Fibroblast of lung (primary cell): ENCODE measurements around the gene AFAP1L2. TPM values are rescaled to one million over a fixed set of nuclear protein-coding genes. Genes with fewer than 3 reads are reported as not detected.

Source experiments
- DNase-seq, 2 donors: peaks; one replicate each; pipeline versions ENCODE4 v3.0.0 to v3.0.0-alpha.2; 2010; ENCODE audit warnings: low read depth in 2 of 2
- H2AFZ ChIP-seq: 2 replicates; pipeline ENCODE4 v1.5.1; 2012; ENCODE audit warnings: low read length, control low read depth, inconsistent platforms
- H3K27ac ChIP-seq: 2 replicates; pipeline ENCODE4 v1.5.1; 2011; ENCODE audit warnings: low read length, control low read depth; ENCODE audit not compliant: insufficient read depth
- H3K27me3 ChIP-seq: 2 replicates; pipeline ENCODE4 v1.5.1; 2011; ENCODE audit warnings: mild to moderate bottlenecking, low read length; ENCODE audit not compliant: control insufficient read depth, insufficient read depth
- H3K36me3 ChIP-seq: 2 replicates; pipeline ENCODE4 v1.5.1; 2011; ENCODE audit warnings: low read length; ENCODE audit not compliant: control insufficient read depth, insufficient read depth
- H3K4me1 ChIP-seq: 2 replicates; pipeline ENCODE4 v1.5.1; 2011; ENCODE audit warnings: low read length; ENCODE audit not compliant: control insufficient read depth, insufficient read depth; ENCODE audit errors: extremely low read depth
- H3K4me2 ChIP-seq: 2 replicates; pipeline ENCODE4 v1.5.1; 2011; ENCODE audit warnings: low read length, control low read depth; ENCODE audit not compliant: insufficient read depth; ENCODE audit errors: extremely low read depth
- H3K4me3 ChIP-seq, 4 experiments: fragments of 200-600 bp in 1 of 4; sonication (generic) in 1 of 4; replicated peaks in 1 of 4; 2 replicates each; pipeline ENCODE4 v1.5.1; 2011 to 2016; ENCODE audit warnings: low read length in 4 of 4, low read depth in 3 of 4, mild to moderate bottlenecking in 3 of 4, control low read depth in 2 of 4, inconsistent platforms in 1 of 4, mixed read lengths in 1 of 4; ENCODE audit not compliant: insufficient read depth in 1 of 4; ENCODE audit errors: control extremely low read depth in 1 of 4
- H3K79me2 ChIP-seq: 2 replicates; pipeline ENCODE4 v1.5.1; 2012; ENCODE audit warnings: mild to moderate bottlenecking, low read length, inconsistent platforms; ENCODE audit not compliant: control insufficient read depth, insufficient read depth
- H3K9ac ChIP-seq: 2 replicates; pipeline ENCODE4 v1.5.1; 2011; ENCODE audit warnings: mild to moderate bottlenecking, low read length, control low read depth; ENCODE audit not compliant: insufficient read depth
- H3K9me3 ChIP-seq: 2 replicates; pipeline ENCODE4 v1.5.1; 2012; ENCODE audit warnings: low read depth, low read length; ENCODE audit not compliant: control insufficient read depth, insufficient read depth
- H4K20me1 ChIP-seq: 2 replicates; pipeline ENCODE4 v1.5.1; 2011; ENCODE audit warnings: low read length; ENCODE audit not compliant: control insufficient read depth, insufficient read depth; ENCODE audit errors: extremely low read depth
- EZH2 ChIP-seq: IDR thresholded peaks from 2 replicates; pipeline ENCODE4 v1.5.1; 2012; ENCODE audit warnings: low read length, control low read depth, mild to moderate bottlenecking; ENCODE audit errors: missing control alignments
- polyA plus RNA-seq, 2 donors: library from polyadenylated mRNA; depleted of rRNA in 1 of 2; stranded (reverse) in 1 of 2; unstranded in 1 of 2; fragments of >200 nt; gene quantifications; 2 replicates each; pipeline ENCODE4 v1.2.1, GENCODE V29; 2011 to 2012; ENCODE audit warnings: missing spikeins in 1 of 2
- total RNA-seq: library from RNA; depleted of rRNA; stranded (reverse); fragments of >200 nt; gene quantifications from 2 replicates; pipeline ENCODE4 v1.2.1, GENCODE V29; 2014
- TF ChIP-seq, protein P1 (sequence below), 2 donors: IDR thresholded peaks in 1 of 2; conservative IDR thresholded peaks in 1 of 2; 1 replicate in 1 of 2; 2 replicates in 1 of 2; pipeline ENCODE4 v1.5.1; 2011 to 2012; ENCODE audit warnings: low read length in 2 of 2, control low read depth in 1 of 2, inconsistent platforms in 1 of 2, low read depth in 1 of 2, mild to moderate bottlenecking in 1 of 2

The AFAP1L2 gene
- total and polyA plus RNA-seq, 2 donors (not counting 1 experiment from before 2014, with no cell fraction given) = 0.17 to 9.6 TPM

DNA sequence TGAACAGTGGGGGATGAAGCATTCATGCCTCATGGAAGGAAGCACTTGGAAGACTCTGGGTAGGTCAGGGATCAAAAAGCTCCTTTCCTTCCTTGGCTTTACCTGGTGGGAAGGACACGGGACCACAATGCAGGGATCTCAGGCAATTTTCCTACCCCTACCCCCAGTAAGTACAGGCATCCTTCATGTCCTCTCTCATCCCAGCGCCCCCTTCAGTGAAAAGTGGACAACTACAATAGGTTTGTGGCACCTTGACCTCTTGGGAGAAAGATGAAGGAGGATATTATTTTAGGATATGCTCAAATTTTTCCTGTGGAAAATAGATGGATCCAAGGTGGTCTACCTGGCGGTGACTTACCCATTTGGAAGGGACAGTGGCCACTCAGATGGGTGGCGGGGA lies 16.5 kb downstream of the AFAP1L2 start:
- TF ChIP-seq, protein P1, sequence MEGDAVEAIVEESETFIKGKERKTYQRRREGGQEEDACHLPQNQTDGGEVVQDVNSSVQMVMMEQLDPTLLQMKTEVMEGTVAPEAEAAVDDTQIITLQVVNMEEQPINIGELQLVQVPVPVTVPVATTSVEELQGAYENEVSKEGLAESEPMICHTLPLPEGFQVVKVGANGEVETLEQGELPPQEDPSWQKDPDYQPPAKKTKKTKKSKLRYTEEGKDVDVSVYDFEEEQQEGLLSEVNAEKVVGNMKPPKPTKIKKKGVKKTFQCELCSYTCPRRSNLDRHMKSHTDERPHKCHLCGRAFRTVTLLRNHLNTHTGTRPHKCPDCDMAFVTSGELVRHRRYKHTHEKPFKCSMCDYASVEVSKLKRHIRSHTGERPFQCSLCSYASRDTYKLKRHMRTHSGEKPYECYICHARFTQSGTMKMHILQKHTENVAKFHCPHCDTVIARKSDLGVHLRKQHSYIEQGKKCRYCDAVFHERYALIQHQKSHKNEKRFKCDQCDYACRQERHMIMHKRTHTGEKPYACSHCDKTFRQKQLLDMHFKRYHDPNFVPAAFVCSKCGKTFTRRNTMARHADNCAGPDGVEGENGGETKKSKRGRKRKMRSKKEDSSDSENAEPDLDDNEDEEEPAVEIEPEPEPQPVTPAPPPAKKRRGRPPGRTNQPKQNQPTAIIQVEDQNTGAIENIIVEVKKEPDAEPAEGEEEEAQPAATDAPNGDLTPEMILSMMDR (conservative IDR thresholded peaks at IDR 0.05 in 1 of 2, IDR thresholded peaks at IDR 0.05 in 1 of 2; ENCODE audit: low read depth in 1 of 2, low read length in 2 of 2) = no peak
- no peak for TF ChIP-seq EZH2
- no peak for DNase-seq
- peaks cover 5% of the 10 kb centered on the region for H3K27me3 ChIP-seq
- no peak overlapping the region for H3K4me3 ChIP-seq
- H2AFZ ChIP-seq = no peak overlapping the region
- H3K79me2 ChIP-seq = no peaks in the 10 kb centered on the region
- no peaks in the 10 kb centered on the region for H3K4me1 ChIP-seq
- H3K9me3 ChIP-seq = no peaks in the 10 kb centered on the region
- no peak overlapping the region for H3K9ac ChIP-seq
- H3K4me2 ChIP-seq = no peak overlapping the region
- H3K36me3 ChIP-seq = no peaks in the 10 kb centered on the region
- H4K20me1 ChIP-seq = no peaks in the 10 kb centered on the region
- H3K27ac ChIP-seq = no peak overlapping the region

DNA sequence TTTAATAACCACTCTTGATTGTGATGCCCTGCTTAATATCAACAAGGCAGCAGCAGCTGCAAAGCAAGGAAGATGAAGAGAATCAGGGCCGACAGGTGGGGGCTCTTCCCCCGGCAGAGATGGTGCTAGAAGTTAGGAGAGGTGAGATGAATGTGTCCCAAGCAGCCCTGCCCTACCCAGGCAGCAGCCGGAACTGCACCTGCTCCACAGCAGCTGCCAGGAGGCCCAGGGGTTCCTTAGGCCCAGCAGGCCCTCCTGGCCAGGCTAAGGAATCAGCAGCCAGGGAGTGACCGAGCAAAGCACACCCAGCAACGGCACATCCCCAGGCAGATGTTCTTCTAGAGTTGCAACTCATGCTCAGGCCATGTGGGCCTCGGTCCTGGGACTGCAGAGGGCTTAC lies 17.9 kb downstream of the AFAP1L2 start:
- Histone ChIP-seq H3K79me2 (no peaks in the 10 kb centered on the region), H3K4me3 (no peak overlapping the region), H3K27ac (no peak overlapping the region), H3K4me2 (no peak overlapping the region), H3K4me1 (no peaks in the 10 kb centered on the region), H3K9me3 (no peaks in the 10 kb centered on the region), H3K27me3 (peaks cover 5% of the 10 kb centered on the region), H3K36me3 (no peaks in the 10 kb centered on the region), H3K9ac (no peak overlapping the region), H4K20me1 (no peaks in the 10 kb centered on the region), H2AFZ (no peak overlapping the region)
- no peak for TF ChIP-seq EZH2
- TF ChIP-seq, protein P1 (conservative IDR thresholded peaks at IDR 0.05 in 1 of 2, IDR thresholded peaks at IDR 0.05 in 1 of 2; ENCODE audit: low read depth in 1 of 2, low read length in 2 of 2) = no peak
- no peak for DNase-seq

DNA sequence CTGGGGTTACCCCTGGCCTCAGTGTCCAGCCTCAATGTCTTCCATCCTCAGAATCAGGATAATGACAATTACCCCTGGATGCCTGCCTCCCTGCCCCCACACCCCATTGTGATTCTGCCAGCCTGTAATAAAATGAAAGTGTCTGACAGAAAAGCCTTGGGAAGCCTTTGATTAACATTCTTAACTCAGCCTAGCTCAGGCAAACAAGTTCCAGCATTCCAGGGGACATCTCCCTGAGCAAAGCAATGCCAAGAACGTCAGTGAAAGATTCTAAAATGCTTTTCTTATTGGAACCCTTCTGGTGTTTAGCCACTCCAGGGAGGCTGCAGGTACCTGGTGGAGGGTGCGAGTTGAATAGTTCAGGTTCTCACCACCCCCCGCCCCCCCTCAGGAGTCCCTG lies 18.7 kb downstream of the AFAP1L2 start:
- H3K9me3 ChIP-seq = no peaks in the 10 kb centered on the region
- H3K4me3 ChIP-seq = no peak overlapping the region
- no peak overlapping the region for H3K9ac ChIP-seq
- peaks cover 5% of the 10 kb centered on the region for H3K27me3 ChIP-seq
- TF ChIP-seq EZH2 = no peak
- TF ChIP-seq, protein P1 (conservative IDR thresholded peaks at IDR 0.05 in 1 of 2, IDR thresholded peaks at IDR 0.05 in 1 of 2; ENCODE audit: low read depth in 1 of 2, low read length in 2 of 2) = no peak
- H3K79me2 ChIP-seq = no peaks in the 10 kb centered on the region
- H4K20me1 ChIP-seq = no peaks in the 10 kb centered on the region
- DNase-seq = no peak
- no peak overlapping the region for H3K4me2 ChIP-seq
- no peak overlapping the region for H3K27ac ChIP-seq
- H2AFZ ChIP-seq = no peak overlapping the region
- no peaks in the 10 kb centered on the region for H3K36me3 ChIP-seq
- H3K4me1 ChIP-seq = no peaks in the 10 kb centered on the region
